ENCODE data around the gene CLIC3. TPM values are rescaled to one million over a fixed set of nuclear protein-coding genes. Genes with fewer than 3 reads are reported as not detected.

Gene CLIC3
- polyA plus RNA-seq, 2 of the 4 experiments (the other 2 are of a cell fraction) = 0.61 to 6.4 TPM

- POLR2A ChIA-PET = interaction anchor here (0.7 to 1.4 kb wide), 7 partner anchors 44 to 138 kb away, joined by 3 to 16 read pairs (median 3); partner anchors contain the start of genes AJM1, CLIC3, MAN1B1 and PAXX
- DNase-seq (ENCODE audit: low read depth in 1 of 2, low spot score in 1 of 2) = peak; percentile 71 to 81
- peak; percentile 0 to 29; a peak in 3 of 6 replicates for ATAC-seq
- Histone ChIP-seq H3K4me3 (no peak overlapping the region), H3K27ac (peak overlapping the region; percentile 63 to 98), H3K9me3 (no peaks in the 10 kb centered on the region), H3K4me1 (peaks cover 38% of the 10 kb centered on the region), H3K4me2 (peak overlapping the region; percentile 47)
- WGBS (ENCODE audit: missing lambda C conversion rate) = 12% methylated on average over 12 of the region's 15 CpGs
- TF ChIP-seq SMC3 (IDR thresholded peaks at IDR 0.05) (peak; percentile 64), RARB (CRISPR knock-in tag; IDR thresholded peaks at IDR 0.05) (no peak), HEYL (CRISPR knock-in tag; IDR thresholded peaks at IDR 0.05) (no peak), CHD4 (IDR thresholded peaks at IDR 0.05; ENCODE audit: borderline replicate concordance) (no peak), CBX8 (IDR thresholded peaks at IDR 0.05) (no peak), MAFK (IDR thresholded peaks at IDR 0.05; ENCODE audit: partially characterized antibody) (no peak), ESRRA (IDR thresholded peaks at IDR 0.05; ENCODE audit: borderline replicate concordance, low read length) (peak; percentile 84), KDM1A (IDR thresholded peaks at IDR 0.05; ENCODE audit: low read depth) (no peak), TP53 (CRISPR knock-in tag; IDR thresholded peaks at IDR 0.05) (no peak), NR3C1 (IDR thresholded peaks at IDR 0.05) (no peak), RAD21 (conservative IDR thresholded peaks at IDR 0.05 in 1 of 2, IDR thresholded peaks at IDR 0.05 in 1 of 2) (peak; percentile 76 to 83), CTCF (IDR thresholded peaks at IDR 0.05) (peak; percentile 67)
- TF ChIP-seq, protein P1, sequence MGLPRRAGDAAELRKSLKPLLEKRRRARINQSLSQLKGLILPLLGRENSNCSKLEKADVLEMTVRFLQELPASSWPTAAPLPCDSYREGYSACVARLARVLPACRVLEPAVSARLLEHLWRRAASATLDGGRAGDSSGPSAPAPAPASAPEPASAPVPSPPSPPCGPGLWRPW (IDR thresholded peaks at IDR 0.05) = no peak
- TF ChIP-seq, protein P2, sequence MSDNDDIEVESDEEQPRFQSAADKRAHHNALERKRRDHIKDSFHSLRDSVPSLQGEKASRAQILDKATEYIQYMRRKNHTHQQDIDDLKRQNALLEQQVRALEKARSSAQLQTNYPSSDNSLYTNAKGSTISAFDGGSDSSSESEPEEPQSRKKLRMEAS (IDR thresholded peaks at IDR 0.05) = 0 out of 2 replicates have a peak, but pooled peaks have one; percentile 24
- TF ChIP-seq, protein P3, sequence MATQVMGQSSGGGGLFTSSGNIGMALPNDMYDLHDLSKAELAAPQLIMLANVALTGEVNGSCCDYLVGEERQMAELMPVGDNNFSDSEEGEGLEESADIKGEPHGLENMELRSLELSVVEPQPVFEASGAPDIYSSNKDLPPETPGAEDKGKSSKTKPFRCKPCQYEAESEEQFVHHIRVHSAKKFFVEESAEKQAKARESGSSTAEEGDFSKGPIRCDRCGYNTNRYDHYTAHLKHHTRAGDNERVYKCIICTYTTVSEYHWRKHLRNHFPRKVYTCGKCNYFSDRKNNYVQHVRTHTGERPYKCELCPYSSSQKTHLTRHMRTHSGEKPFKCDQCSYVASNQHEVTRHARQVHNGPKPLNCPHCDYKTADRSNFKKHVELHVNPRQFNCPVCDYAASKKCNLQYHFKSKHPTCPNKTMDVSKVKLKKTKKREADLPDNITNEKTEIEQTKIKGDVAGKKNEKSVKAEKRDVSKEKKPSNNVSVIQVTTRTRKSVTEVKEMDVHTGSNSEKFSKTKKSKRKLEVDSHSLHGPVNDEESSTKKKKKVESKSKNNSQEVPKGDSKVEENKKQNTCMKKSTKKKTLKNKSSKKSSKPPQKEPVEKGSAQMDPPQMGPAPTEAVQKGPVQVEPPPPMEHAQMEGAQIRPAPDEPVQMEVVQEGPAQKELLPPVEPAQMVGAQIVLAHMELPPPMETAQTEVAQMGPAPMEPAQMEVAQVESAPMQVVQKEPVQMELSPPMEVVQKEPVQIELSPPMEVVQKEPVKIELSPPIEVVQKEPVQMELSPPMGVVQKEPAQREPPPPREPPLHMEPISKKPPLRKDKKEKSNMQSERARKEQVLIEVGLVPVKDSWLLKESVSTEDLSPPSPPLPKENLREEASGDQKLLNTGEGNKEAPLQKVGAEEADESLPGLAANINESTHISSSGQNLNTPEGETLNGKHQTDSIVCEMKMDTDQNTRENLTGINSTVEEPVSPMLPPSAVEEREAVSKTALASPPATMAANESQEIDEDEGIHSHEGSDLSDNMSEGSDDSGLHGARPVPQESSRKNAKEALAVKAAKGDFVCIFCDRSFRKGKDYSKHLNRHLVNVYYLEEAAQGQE (IDR thresholded peaks at IDR 0.05) = no peak
- TF ChIP-seq, protein P4, sequence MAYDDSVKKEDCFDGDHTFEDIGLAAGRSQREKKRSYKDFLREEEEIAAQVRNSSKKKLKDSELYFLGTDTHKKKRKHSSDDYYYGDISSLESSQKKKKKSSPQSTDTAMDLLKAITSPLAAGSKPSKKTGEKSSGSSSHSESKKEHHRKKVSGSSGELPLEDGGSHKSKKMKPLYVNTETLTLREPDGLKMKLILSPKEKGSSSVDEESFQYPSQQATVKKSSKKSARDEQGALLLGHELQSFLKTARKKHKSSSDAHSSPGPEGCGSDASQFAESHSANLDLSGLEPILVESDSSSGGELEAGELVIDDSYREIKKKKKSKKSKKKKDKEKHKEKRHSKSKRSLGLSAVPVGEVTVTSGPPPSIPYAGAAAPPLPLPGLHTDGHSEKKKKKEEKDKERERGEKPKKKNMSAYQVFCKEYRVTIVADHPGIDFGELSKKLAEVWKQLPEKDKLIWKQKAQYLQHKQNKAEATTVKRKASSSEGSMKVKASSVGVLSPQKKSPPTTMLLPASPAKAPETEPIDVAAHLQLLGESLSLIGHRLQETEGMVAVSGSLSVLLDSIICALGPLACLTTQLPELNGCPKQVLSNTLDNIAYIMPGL (CRISPR knock-in tag; IDR thresholded peaks at IDR 0.05; ENCODE audit: borderline replicate concordance) = no peak
- FAIRE-seq = peak; percentile 23
- CTCF ChIA-PET = interaction anchor here (0.6 to 11.3 kb wide), 47 partner anchors 8 to 336 kb away, joined by 3 to 282 read pairs (median 5); partner anchors contain the start of genes ABCA2, CLIC3, FUT7 and NPDC1
Observed at GRCh38 chr9:136947955-136948510, 48.3 kb downstream of the CLIC3 start.
